Caco-2 (cell line): ENCODE results near the gene SLC34A3. TPM values are rescaled to one million over a fixed set of nuclear protein-coding genes. Genes with fewer than 3 reads are reported as not detected.
"Not testable (repeated sequence)": the region's sequence is repeated elsewhere in the genome, so short reads cannot be mapped to it uniquely, and the experiment has no call there.

ENCODE experiments used
- BruUV-seq: library from RNA; stranded (reverse); fragments of 400-500 nt; replicated peaks from 2 replicates; lab custom pipeline; 2021; lab: Mats Ljungman, UMichigan
- CTCF ChIA-PET: fragments of 300-600 bp; sonication (Branson Sonifier 250); formaldehyde crosslinking; loops from one replicate; lab custom pipeline; 2022; ENCODE audit warnings: antibody characterized with exemption; lab: Charles Lee
- POLR2A ChIA-PET: fragments of 300-600 bp; sonication (Branson Sonifier 250); formaldehyde crosslinking; loops from one replicate; lab custom pipeline; 2022; ENCODE audit warnings: antibody characterized with exemption; lab: Charles Lee
- DNase-seq, 2 experiments: peaks; one replicate each; pipeline versions ENCODE4 v3.0.0 to v3.0.0-alpha.2; 2020 to 2022
- H3K27me3 ChIP-seq: replicated peaks from 2 replicates; pipeline ENCODE4 v1.6.0; 2011; ENCODE audit warnings: low read length; ENCODE audit not compliant: control insufficient read depth, insufficient read depth
- H3K36me3 ChIP-seq: 2 replicates; pipeline ENCODE4 v1.5.1; 2011; ENCODE audit warnings: low read length; ENCODE audit not compliant: control insufficient read depth, insufficient read depth
- H3K4me1 ChIP-seq: fragments of 250-450 bp; sonication (Bioruptor Pico); 2 replicates; pipeline ENCODE4 v1.5.1; 2020; ENCODE audit warnings: mild to moderate bottlenecking
- H3K4me3 ChIP-seq: 2 replicates; pipeline ENCODE4 v1.5.1; 2011; ENCODE audit warnings: low read depth, mild to moderate bottlenecking, control low read depth, low read length
- H3K9me3 ChIP-seq: fragments of 250-450 bp; sonication (Bioruptor Pico); 2 replicates; pipeline ENCODE4 v1.5.1; 2020; ENCODE audit warnings: mild to moderate bottlenecking, moderate library complexity
- H3K27ac Mint-ChIP-seq: one replicate; pipeline ENCODE4 v1.8.0; 2022; ENCODE audit warnings: mixed read lengths; ENCODE audit not compliant: unreplicated experiment
- H3K27me3 Mint-ChIP-seq: one replicate; pipeline ENCODE4 v1.8.0; 2022; ENCODE audit warnings: mixed read lengths; ENCODE audit not compliant: insufficient read depth, unreplicated experiment
- H3K36me3 Mint-ChIP-seq: one replicate; pipeline ENCODE4 v1.8.0; 2022; ENCODE audit warnings: mild to moderate bottlenecking, mixed read lengths; ENCODE audit not compliant: insufficient read depth, unreplicated experiment
- H3K4me1 Mint-ChIP-seq: one replicate; pipeline ENCODE4 v1.8.0; 2022; ENCODE audit warnings: low read depth, mixed read lengths; ENCODE audit not compliant: unreplicated experiment
- H3K4me3 Mint-ChIP-seq: one replicate; pipeline ENCODE4 v1.8.0; 2022; ENCODE audit warnings: mild to moderate bottlenecking, moderate library complexity, mixed read lengths; ENCODE audit not compliant: unreplicated experiment
- H3K9me3 Mint-ChIP-seq: one replicate; pipeline ENCODE4 v1.8.0; 2022; ENCODE audit warnings: mixed read lengths; ENCODE audit not compliant: unreplicated experiment
- intact Hi-C: fragments of 100-400 bp; cut with micrococcal nuclease; formaldehyde crosslinking; loops from one replicate; pipeline ENCODE4 v1.10.0; 2022; ENCODE audit not compliant: unreplicated experiment
- total RNA-seq: library from RNA; stranded (reverse); gene quantifications from 2 replicates; pipeline ENCODE4 v1.2.3, GENCODE V29; 2022
- TF ChIP-seq, protein P1 (sequence below), 2 experiments: fragments of 200-600 bp in 1 of 2; IDR thresholded peaks; 1 replicate in 1 of 2; 2 replicates in 1 of 2; pipeline versions ENCODE4 v1.5.1 to v1.8.0; 2011 to 2022; ENCODE audit warnings: antibody characterized with exemption in 1 of 2, control low read depth in 1 of 2, inconsistent platforms in 1 of 2, low read depth in 1 of 2, low read length in 1 of 2, mild to moderate bottlenecking in 1 of 2, moderate library complexity in 1 of 2; ENCODE audit not compliant: insufficient read depth in 1 of 2, severe bottlenecking in 1 of 2, unreplicated experiment in 1 of 2

SLC34A3 gene
- total RNA-seq, 1 experiment from 2014 or later, result not detected

DNA sequence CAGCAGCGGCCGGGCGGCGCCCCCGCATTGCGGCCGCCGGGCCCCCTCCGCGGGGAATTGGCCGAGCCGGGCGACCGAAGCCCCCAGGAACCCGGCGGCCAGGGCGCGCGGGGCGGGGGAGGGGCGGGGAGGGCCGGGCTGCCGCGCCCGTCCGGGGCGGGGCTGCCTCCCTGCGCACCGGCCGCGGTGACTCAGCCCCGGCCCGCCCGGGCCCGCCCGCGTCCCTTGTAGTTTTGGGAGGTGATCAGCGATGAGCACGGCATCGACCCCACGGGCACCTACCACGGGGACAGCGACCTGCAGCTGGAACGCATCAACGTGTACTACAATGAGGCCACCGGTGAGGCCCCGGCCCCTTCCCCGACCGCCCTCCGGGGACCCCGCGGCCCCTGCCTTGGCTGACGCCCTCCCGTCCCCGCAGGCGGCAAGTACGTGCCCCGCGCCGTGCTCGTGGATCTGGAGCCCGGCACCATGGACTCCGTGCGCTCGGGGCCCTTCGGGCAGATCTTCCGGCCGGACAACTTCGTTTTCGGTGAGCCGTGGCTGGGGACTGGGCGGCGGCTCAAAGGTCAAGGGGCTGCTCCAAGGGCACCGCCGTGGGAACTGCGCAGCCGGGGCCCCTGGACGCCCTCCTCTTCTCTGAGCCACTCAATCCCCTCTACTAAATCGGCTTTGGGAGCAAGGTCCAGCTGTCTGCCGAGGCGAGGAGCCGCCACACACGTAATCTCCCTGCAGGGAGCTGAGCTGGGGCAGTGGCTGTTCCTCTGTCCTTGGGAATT is 11.0 kb downstream of the SLC34A3 start:
- Histone ChIP-seq H3K4me3 (peak overlapping the region; percentile 77), H3K36me3 (peaks cover 2% of the 10 kb centered on the region; the same call in 1 of the 2 replicates), H3K9me3 (no peaks in the 10 kb centered on the region), H3K27me3 (no peaks in the 10 kb centered on the region), H3K4me1 (peaks cover 21% of the 10 kb centered on the region)
- CTCF ChIA-PET, result interaction anchor here (0.6 to 2.7 kb wide), 6 partner anchors 12 to 294 kb away, joined by 3 to 13 read pairs (median 6); partner anchors contain the start of genes NRARP, SAPCD2 and TPRN
- Mint-ChIP-seq H3K4me3 (peak overlapping the region; percentile 80), H3K4me1 (peaks cover 7% of the 10 kb centered on the region), H3K27ac (peak overlapping the region; percentile 95), H3K27me3 (peaks cover 3% of the 10 kb centered on the region), H3K36me3 (peaks cover 68% of the 10 kb centered on the region), H3K9me3 (no peaks in the 10 kb centered on the region)
- TF ChIP-seq, protein P1, sequence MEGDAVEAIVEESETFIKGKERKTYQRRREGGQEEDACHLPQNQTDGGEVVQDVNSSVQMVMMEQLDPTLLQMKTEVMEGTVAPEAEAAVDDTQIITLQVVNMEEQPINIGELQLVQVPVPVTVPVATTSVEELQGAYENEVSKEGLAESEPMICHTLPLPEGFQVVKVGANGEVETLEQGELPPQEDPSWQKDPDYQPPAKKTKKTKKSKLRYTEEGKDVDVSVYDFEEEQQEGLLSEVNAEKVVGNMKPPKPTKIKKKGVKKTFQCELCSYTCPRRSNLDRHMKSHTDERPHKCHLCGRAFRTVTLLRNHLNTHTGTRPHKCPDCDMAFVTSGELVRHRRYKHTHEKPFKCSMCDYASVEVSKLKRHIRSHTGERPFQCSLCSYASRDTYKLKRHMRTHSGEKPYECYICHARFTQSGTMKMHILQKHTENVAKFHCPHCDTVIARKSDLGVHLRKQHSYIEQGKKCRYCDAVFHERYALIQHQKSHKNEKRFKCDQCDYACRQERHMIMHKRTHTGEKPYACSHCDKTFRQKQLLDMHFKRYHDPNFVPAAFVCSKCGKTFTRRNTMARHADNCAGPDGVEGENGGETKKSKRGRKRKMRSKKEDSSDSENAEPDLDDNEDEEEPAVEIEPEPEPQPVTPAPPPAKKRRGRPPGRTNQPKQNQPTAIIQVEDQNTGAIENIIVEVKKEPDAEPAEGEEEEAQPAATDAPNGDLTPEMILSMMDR (IDR thresholded peaks at IDR 0.05; ENCODE audit: insufficient read depth in 1 of 2, low read depth in 1 of 2, low read length in 1 of 2, severe bottlenecking in 1 of 2, unreplicated experiment in 1 of 2), result no peak
- peak in 1 of 2 experiments; percentile 58 for DNase-seq
- intact Hi-C loops, result loop anchor here (1.0 to 10.0 kb wide), 4 partner anchors 14 to 447 kb away; partner anchors contain the start of genes CCDC183, NELFB, RNF208 and TMEM141
- BruUV-seq, result no TSS peak
- POLR2A ChIA-PET, result interaction anchor here (0.5 to 2.4 kb wide), 13 partner anchors 13 to 236 kb away, joined by 3 to 39 read pairs (median 8); partner anchors contain the start of genes MAN1B1, NELFB, NRARP and RNF208

DNA sequence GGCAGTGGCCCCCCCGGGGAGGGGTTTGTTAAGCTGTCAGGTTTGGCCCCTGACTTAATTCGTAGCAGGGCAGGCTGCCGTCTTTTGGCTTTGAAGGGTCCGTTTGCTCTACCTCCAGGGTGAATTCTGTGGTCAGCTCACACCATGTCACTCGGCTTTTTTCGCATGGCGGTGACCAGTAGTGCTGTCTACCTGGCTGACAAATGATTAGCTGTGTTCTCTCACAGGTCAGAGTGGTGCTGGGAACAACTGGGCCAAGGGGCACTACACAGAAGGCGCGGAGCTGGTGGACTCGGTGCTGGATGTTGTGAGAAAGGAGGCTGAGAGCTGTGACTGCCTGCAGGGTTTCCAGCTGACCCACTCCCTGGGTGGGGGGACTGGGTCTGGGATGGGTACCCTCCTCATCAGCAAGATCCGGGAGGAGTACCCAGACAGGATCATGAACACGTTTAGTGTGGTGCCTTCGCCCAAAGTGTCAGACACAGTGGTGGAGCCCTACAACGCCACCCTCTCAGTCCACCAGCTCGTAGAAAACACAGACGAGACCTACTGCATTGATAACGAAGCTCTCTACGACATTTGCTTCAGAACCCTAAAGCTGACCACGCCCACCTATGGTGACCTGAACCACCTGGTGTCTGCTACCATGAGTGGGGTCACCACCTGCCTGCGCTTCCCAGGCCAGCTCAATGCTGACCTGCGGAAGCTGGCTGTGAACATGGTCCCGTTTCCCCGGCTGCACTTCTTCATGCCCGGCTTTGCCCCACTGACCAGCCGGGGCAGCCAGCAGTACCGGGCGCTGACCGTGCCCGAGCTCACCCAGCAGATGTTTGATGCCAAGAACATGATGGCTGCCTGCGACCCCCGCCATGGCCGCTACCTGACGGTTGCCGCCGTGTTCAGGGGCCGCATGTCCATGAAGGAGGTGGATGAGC is 11.8 kb downstream of the SLC34A3 start:
- Mint-ChIP-seq H3K4me1 (peaks cover 7% of the 10 kb centered on the region), H3K27me3 (peaks cover 3% of the 10 kb centered on the region), H3K4me3 (peak overlapping the region; percentile 80), H3K27ac (peak overlapping the region; percentile 95), H3K9me3 (no peaks in the 10 kb centered on the region), H3K36me3 (peaks cover 68% of the 10 kb centered on the region)
- H3K27me3 ChIP-seq, result no peaks in the 10 kb centered on the region
- CTCF ChIA-PET, result interaction anchor here (2.7 kb wide), 1 partner anchor 12 kb away, joined by 11 read pairs; no protein-coding TSS in a partner anchor
- POLR2A ChIA-PET, result interaction anchor here (0.6 to 1.1 kb wide), 3 partner anchors 12 to 120 kb away, joined by 3 to 5 read pairs (median 4); no protein-coding TSS in a partner anchor
- peaks cover 16% of the 10 kb centered on the region for H3K4me1 ChIP-seq
- TF ChIP-seq, protein P1 (IDR thresholded peaks at IDR 0.05; ENCODE audit: insufficient read depth in 1 of 2, low read depth in 1 of 2, low read length in 1 of 2, severe bottlenecking in 1 of 2, unreplicated experiment in 1 of 2), result no peak
- DNase-seq, result no peak
- no peaks in the 10 kb centered on the region for H3K9me3 ChIP-seq
- H3K36me3 ChIP-seq, result peaks cover 2% of the 10 kb centered on the region; the same call in 1 of the 2 replicates
- H3K4me3 ChIP-seq, result peak overlapping the region; percentile 77
- intact Hi-C loops, result loop anchor here (5.0 to 10.0 kb wide), 2 partner anchors 50 to 448 kb away; partner anchors contain the start of genes CCDC183 and TMEM141
- BruUV-seq, result no TSS peak

DNA sequence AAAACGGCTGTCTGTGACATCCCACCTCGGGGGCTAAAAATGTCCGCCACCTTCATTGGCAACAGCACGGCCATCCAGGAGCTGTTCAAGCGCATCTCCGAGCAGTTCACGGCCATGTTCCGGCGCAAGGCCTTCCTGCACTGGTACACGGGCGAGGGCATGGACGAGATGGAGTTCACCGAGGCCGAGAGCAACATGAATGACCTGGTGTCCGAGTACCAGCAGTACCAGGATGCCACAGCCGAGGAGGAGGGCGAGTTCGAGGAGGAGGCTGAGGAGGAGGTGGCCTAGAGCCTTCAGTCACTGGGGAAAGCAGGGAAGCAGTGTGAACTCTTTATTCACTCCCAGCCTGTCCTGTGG is 12.5 kb downstream of the SLC34A3 start:
- Mint-ChIP-seq H3K27ac (peak overlapping the region; percentile 95), H3K4me3 (peak overlapping the region; percentile 80), H3K36me3 (peaks cover 68% of the 10 kb centered on the region)
- H3K9me3 ChIP-seq, POLR2A ChIA-PET, H3K36me3 ChIP-seq, H3K9me3 Mint-ChIP-seq, H3K4me1 Mint-ChIP-seq, H3K27me3 Mint-ChIP-seq, H3K4me3 ChIP-seq, H3K27me3 ChIP-seq, CTCF ChIA-PET, DNase-seq: not testable (repeated sequence)
- H3K4me1 ChIP-seq, result peaks cover 16% of the 10 kb centered on the region
- intact Hi-C loops, result loop anchor here (5.0 to 10.0 kb wide), 2 partner anchors 49 to 448 kb away; partner anchors contain the start of genes CCDC183 and TMEM141
- BruUV-seq, result TSS peak; percentile 67
